Smooth muscle cell (in vitro differentiated cells): ENCODE measurements around the gene E2F3. TPM values are rescaled to one million over a fixed set of nuclear protein-coding genes. Genes with fewer than 3 reads are reported as not detected.
"Not testable (repeated sequence)": the region's sequence is repeated elsewhere in the genome, so short reads cannot be mapped to it uniquely, and the experiment has no call there.

Experiments
- DNase-seq: peaks from one replicate; lab custom pipeline; 2025; ENCODE audit not compliant: unreplicated experiment; lab: John Stamatoyannopoulos, UW
- H2AFZ ChIP-seq: fragments of 200-600 bp; sonication (generic); 2 replicates; pipeline ENCODE4 v1.6.0; 2016; ENCODE audit warnings: antibody characterized with exemption, low read depth, mild to moderate bottlenecking
- H3F3A ChIP-seq: fragments of 200-600 bp; sonication (generic); 2 replicates; pipeline ENCODE4 v1.6.0; 2017; ENCODE audit warnings: antibody characterized with exemption, low read depth
- H3K27ac ChIP-seq: fragments of 200-600 bp; sonication (generic); 2 replicates; pipeline ENCODE4 v1.5.1; 2016; ENCODE audit warnings: low read depth, mild to moderate bottlenecking
- H3K27me3 ChIP-seq: fragments of 200-600 bp; sonication (generic); 2 replicates; pipeline ENCODE4 v1.6.1; 2016; ENCODE audit warnings: low read depth, mild to moderate bottlenecking
- H3K36me3 ChIP-seq: fragments of 200-600 bp; sonication (generic); 2 replicates; pipeline ENCODE4 v1.5.1; 2016; ENCODE audit warnings: low read depth
- H3K4me1 ChIP-seq: fragments of 200-600 bp; sonication (generic); 2 replicates; pipeline ENCODE4 v1.5.1; 2016; ENCODE audit warnings: low read depth
- H3K4me2 ChIP-seq: fragments of 200-600 bp; sonication (generic); 2 replicates; pipeline ENCODE4 v1.6.0; 2016; ENCODE audit warnings: mild to moderate bottlenecking
- H3K4me3 ChIP-seq: fragments of 200-600 bp; sonication (generic); 2 replicates; pipeline ENCODE4 v1.5.1; 2016; ENCODE audit warnings: mild to moderate bottlenecking
- H3K79me2 ChIP-seq: fragments of 200-600 bp; sonication (generic); 2 replicates; pipeline ENCODE4 v1.6.0; 2016; ENCODE audit warnings: low read depth, mild to moderate bottlenecking
- H3K9ac ChIP-seq: fragments of 200-600 bp; sonication (generic); 2 replicates; pipeline ENCODE4 v1.6.0; 2016; ENCODE audit warnings: low read depth
- H3K9me3 ChIP-seq: fragments of 200-600 bp; sonication (generic); replicated peaks from 2 replicates; pipeline ENCODE4 v1.5.1; 2016; ENCODE audit warnings: low read depth
- H4K20me1 ChIP-seq: fragments of 200-600 bp; sonication (generic); 2 replicates; pipeline ENCODE4 v1.6.0; 2016; ENCODE audit warnings: low read depth
- WGBS: methylation state at CpG from one replicate; pipeline ENCODE4 v1.1.7; 2016; ENCODE audit warnings: low lambda C conversion rate; 5-methylcytosine and 5-hydroxymethylcytosine counted together
- polyA plus RNA-seq: library from polyadenylated mRNA; unstranded; fragments of >200 nt; fragmentation: Nextera tagmentation; extraction: Ambion mirVana; gene quantifications from 2 replicates; pipeline ENCODE4 v1.2.1, GENCODE V29; 2016
- total RNA-seq: library from RNA; depleted of rRNA; stranded (reverse); fragments of >200 nt; gene quantifications from 2 replicates; pipeline ENCODE4 v1.2.3, GENCODE V29; 2014
- TF ChIP-seq, protein P1 (sequence below): fragments of 200-600 bp; sonication (generic); IDR thresholded peaks from 2 replicates; pipeline ENCODE4 v1.5.1; 2017; ENCODE audit warnings: borderline replicate concordance, mild to moderate bottlenecking, antibody characterized with exemption; ENCODE audit not compliant: insufficient read depth, poor library complexity, severe bottlenecking

E2F3 gene
- total and polyA plus RNA-seq, 2 experiments from 2014 or later, result 7.9 to 12.6 TPM

GRCh38 chr6:20497216-20498040 is 95.7 kb downstream of the E2F3 start:
- H3K27me3 ChIP-seq, result no peaks in the 10 kb centered on the region
- H2AFZ ChIP-seq, result no peak overlapping the region
- H3F3A ChIP-seq, result no peaks in the 10 kb centered on the region
- H4K20me1 ChIP-seq, result no peaks in the 10 kb centered on the region
- peaks cover 6% of the 10 kb centered on the region for H3K36me3 ChIP-seq
- TF ChIP-seq, protein P1, sequence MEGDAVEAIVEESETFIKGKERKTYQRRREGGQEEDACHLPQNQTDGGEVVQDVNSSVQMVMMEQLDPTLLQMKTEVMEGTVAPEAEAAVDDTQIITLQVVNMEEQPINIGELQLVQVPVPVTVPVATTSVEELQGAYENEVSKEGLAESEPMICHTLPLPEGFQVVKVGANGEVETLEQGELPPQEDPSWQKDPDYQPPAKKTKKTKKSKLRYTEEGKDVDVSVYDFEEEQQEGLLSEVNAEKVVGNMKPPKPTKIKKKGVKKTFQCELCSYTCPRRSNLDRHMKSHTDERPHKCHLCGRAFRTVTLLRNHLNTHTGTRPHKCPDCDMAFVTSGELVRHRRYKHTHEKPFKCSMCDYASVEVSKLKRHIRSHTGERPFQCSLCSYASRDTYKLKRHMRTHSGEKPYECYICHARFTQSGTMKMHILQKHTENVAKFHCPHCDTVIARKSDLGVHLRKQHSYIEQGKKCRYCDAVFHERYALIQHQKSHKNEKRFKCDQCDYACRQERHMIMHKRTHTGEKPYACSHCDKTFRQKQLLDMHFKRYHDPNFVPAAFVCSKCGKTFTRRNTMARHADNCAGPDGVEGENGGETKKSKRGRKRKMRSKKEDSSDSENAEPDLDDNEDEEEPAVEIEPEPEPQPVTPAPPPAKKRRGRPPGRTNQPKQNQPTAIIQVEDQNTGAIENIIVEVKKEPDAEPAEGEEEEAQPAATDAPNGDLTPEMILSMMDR, result no peak
- no peak for DNase-seq
- H3K4me1 ChIP-seq, result no peaks in the 10 kb centered on the region
- H3K9ac ChIP-seq, result no peak overlapping the region
- no peak overlapping the region for H3K27ac ChIP-seq
- H3K9me3 ChIP-seq, result no peaks in the 10 kb centered on the region
- no peak overlapping the region for H3K4me3 ChIP-seq
- 97% methylated on average over 8 of the region's 8 CpGs for WGBS
- no peak overlapping the region for H3K4me2 ChIP-seq
- no peaks in the 10 kb centered on the region for H3K79me2 ChIP-seq

- Histone ChIP-seq H3K27ac (no peak overlapping the region), H3K4me3 (no peak overlapping the region), H3K27me3 (no peaks in the 10 kb centered on the region), H4K20me1 (no peaks in the 10 kb centered on the region), H3K9me3 (no peaks in the 10 kb centered on the region), H3K9ac (no peak overlapping the region), H3K36me3 (peaks cover 2% of the 10 kb centered on the region), H3K4me2 (no peak overlapping the region), H3F3A (no peaks in the 10 kb centered on the region), H3K4me1 (no peaks in the 10 kb centered on the region), H3K79me2 (no peaks in the 10 kb centered on the region), H2AFZ (no peak overlapping the region)
- TF ChIP-seq, protein P1, result no peak
- no peak for DNase-seq
- WGBS, result 87% methylated on average over 2 of the region's 2 CpGs
Observed at GRCh38 chr6:20498041-20498385, 96.3 kb downstream of the E2F3 start.

- 61% methylated on average over 2 of the region's 2 CpGs for WGBS
- H3K4me3 ChIP-seq, result no peak overlapping the region
- DNase-seq, result no peak
- no peak overlapping the region for H3K9ac ChIP-seq
- no peaks in the 10 kb centered on the region for H3K9me3 ChIP-seq
- TF ChIP-seq, protein P1, result no peak
- H3K79me2 ChIP-seq, result no peaks in the 10 kb centered on the region
- H3K4me1 ChIP-seq, result peaks cover 15% of the 10 kb centered on the region
- H2AFZ ChIP-seq, result no peak overlapping the region
- H3K36me3 ChIP-seq, result no peaks in the 10 kb centered on the region
- no peak overlapping the region for H3K27ac ChIP-seq
- H3K4me2 ChIP-seq, result no peak overlapping the region
- H4K20me1 ChIP-seq, result no peaks in the 10 kb centered on the region
- no peaks in the 10 kb centered on the region for H3K27me3 ChIP-seq
- no peaks in the 10 kb centered on the region for H3F3A ChIP-seq
Observed at GRCh38 chr6:20509212-20509611, 107.5 kb downstream of the E2F3 start.

GRCh38 chr6:20511852-20512251 is 110.2 kb downstream of the E2F3 start:
- no peak for DNase-seq
- no peaks in the 10 kb centered on the region for H3K79me2 ChIP-seq
- no peaks in the 10 kb centered on the region for H3K36me3 ChIP-seq
- no peaks in the 10 kb centered on the region for H4K20me1 ChIP-seq
- no peaks in the 10 kb centered on the region for H3K27me3 ChIP-seq
- WGBS, result 89% methylated on average over 2 of the region's 2 CpGs
- TF ChIP-seq, protein P1, result no peak
- no peak overlapping the region for H3K27ac ChIP-seq
- peaks cover 15% of the 10 kb centered on the region for H3K4me1 ChIP-seq
- H3K9ac ChIP-seq, result no peak overlapping the region
- no peaks in the 10 kb centered on the region for H3K9me3 ChIP-seq
- no peaks in the 10 kb centered on the region for H3F3A ChIP-seq
- no peak overlapping the region for H3K4me2 ChIP-seq
- H3K4me3 ChIP-seq, result no peak overlapping the region
- H2AFZ ChIP-seq, result no peak overlapping the region

DNA sequence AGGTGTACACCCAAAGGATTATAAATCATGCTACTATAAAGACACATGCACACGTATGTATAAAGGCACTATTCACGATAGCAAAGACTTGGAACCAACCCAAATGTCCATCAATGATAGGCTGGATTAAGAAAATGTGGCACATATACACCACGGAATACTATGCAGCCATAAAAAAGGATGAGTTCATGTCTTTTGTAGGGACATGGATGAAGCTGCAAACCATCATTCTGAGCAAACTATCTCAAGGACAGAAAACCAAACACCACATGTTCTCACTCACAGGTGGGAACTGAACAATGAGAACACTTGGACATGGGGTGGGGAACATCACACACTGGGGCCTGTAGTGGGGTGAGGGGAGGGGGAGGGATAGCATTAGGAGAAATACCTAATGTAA is 123.5 kb downstream of the E2F3 start:
- H3K27me3 ChIP-seq, H3K4me1 ChIP-seq, H3K9me3 ChIP-seq, DNase-seq, H3K27ac ChIP-seq, H3K79me2 ChIP-seq, H3K4me2 ChIP-seq, H4K20me1 ChIP-seq, H2AFZ ChIP-seq, H3K36me3 ChIP-seq, H3K4me3 ChIP-seq, H3F3A ChIP-seq, H3K9ac ChIP-seq: not testable (repeated sequence)
- WGBS, result 92% methylated on average over 3 of the region's 3 CpGs
